Tongue (tissue), 2 donors: ENCODE results near the gene AFF3. TPM values are rescaled to one million over a fixed set of nuclear protein-coding genes. Genes with fewer than 3 reads are reported as not detected.
A peak's percentile ranks its signal among the peaks of the same experiment; 100 is the strongest.

Experiments
- DNase-seq: peaks from one replicate; pipeline ENCODE4 v3.0.0-alpha.2; 2015
- total RNA-seq: library from RNA; depleted of rRNA; stranded (reverse); fragments of >200 nt; gene quantifications from one replicate; pipeline ENCODE4 v1.2.3, GENCODE V29; 2014

The AFF3 gene
- total RNA-seq, 1 donor from 2014 or later = 18.0 TPM

DNA sequence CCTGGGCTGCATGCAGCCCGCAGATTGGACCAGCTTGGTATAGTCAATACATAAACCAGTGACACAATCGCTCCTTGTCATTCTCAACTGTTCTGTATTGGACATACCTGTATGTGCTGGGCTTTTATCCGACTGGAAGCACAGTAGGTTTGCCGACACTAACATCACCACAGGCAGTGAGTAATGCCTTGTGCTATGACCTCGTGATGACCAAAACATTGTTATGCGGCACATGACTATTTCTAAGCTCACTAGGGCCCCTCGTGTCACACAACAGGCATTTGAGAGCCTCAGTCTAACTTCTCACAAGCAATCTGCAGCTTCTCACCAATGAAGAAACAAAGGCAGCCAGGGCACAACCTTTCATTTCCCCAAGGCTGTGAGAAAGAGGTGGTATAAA is 320.8 kb downstream of the AFF3 start:
- no peak for DNase-seq

DNA sequence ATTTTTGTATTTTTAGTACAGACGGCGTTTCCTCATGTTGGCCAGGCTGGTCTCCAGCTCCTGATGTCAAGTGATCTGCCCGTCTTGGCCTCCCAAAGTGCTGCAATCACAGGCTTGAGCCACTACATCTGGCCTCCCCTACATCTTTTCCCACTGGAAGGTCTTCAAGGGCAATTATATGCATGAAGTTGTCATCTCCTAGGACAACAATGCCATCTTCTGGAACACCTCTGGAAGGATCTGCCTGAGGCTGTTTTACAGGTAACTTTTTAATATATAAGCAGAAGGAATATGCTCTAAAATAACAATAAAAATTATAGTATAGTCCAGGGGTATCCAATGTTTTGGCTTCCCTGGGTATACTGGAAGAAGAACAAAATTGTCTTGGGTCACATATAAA is 321.4 kb downstream of the AFF3 start:
- no peak for DNase-seq

DNA sequence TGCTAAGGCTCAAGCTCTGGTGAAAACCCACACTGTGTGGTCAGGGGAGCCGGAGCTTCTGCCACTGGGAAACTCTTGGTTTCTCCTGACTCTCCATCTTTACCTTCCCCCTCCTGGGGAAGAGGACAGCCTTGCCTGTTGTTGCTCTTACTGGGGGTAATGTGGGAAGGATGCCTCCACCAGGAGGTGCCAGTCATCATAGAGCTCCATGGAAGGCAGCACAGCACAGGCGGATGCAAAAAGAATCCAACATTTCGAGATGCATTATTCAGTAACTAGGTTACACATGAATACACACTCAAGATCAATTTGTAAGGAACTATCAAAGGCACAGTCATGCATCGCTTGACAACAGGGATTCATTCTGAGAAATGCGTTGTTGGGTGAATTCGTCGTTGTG is 322.6 kb downstream of the AFF3 start:
- no peak for DNase-seq

DNA sequence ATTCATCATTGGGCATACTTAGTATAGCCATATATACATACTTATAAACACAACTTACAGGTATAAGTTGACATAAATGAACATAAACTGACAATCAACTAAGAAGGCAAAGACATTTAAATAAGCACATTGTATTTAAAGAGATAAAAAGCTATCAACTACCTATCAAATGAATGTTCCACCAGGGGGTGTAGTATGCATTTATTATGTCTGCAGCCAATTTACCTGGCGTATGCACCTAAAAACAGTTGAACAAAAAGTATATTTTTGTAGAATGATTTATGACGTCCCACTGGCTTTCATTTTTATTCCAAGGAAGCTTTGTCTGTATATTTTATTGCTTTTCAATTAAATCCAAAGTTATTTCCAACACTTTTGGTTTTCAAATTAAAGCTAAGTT is 323.5 kb downstream of the AFF3 start:
- DNase-seq = peak; percentile 23

DNA sequence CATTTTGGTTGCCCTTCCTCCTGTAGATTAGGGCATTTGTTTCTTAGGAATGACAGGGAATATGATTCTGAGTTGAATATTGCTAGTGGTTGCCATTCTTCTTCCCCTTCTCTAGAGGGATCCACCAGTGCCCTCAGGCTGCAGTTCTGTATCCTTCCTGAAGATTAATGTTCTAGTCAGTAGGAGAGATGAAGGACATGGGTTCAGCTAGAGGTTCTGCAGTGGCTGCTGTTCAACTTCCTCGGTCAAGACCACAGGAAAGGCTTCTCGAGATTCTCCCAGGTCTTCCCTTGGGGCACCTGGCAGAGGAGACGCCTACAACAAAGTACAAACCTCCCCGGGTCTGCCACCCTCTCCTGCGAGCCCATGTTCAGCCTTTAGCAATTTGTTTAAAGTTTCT is 325.5 kb downstream of the AFF3 start:
- DNase-seq = no peak

DNA sequence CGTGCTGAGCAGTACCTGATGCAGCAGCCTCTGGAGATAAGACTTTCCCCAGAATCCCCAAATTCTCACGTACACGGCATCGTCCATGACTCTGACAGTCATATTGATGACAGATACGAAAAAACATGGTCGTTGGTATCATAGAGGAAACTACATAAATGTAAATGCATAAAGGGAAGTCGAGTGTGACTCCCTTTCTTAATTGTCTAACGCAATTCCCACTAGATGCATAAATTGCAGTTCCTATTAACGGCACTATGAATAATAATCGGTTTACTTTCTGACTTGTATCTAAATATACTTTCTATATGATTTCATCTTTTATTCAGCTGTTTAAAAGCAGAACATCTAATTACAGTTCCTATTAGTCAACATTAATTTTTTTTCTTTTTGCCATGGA is 330.0 kb downstream of the AFF3 start:
- DNase-seq = no peak

DNA sequence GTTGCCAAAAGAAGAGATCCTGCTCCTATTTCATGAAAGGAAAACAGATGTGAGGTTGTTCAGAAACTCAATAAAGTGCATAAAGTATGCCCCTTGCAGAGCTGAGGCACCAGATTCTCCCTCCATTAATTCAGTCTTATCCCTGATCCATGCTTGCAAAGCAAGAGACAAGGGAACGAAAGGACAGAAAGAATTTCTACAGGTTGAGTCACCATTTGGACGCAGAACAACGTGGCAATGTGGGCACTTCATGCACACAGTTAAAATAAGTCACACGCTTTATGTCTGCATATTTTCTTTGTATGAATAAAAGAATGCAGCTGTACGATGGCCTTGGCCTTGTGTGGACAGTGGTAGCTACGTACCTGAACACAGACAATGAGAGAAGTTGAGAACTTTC is 330.8 kb downstream of the AFF3 start:
- no peak for DNase-seq

DNA sequence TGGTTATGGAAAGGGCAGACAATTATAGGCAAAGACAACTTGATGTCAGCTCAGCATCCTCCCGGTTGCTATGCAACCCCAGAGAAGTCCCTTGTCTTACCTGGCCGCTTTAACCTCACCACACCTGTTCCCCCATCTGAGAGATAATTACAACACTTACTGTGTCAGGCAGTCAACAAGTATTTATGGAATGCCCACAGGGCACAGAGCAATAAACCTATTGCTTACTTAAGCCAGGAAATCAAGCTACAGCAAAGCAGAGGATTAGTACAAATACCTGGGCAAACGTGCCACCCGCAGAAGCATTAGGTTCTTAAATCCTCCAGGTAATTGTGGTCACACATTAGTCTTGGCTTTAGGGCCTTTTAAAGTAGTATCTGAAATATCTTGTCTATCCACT is 332.2 kb downstream of the AFF3 start:
- DNase-seq = no peak

DNA sequence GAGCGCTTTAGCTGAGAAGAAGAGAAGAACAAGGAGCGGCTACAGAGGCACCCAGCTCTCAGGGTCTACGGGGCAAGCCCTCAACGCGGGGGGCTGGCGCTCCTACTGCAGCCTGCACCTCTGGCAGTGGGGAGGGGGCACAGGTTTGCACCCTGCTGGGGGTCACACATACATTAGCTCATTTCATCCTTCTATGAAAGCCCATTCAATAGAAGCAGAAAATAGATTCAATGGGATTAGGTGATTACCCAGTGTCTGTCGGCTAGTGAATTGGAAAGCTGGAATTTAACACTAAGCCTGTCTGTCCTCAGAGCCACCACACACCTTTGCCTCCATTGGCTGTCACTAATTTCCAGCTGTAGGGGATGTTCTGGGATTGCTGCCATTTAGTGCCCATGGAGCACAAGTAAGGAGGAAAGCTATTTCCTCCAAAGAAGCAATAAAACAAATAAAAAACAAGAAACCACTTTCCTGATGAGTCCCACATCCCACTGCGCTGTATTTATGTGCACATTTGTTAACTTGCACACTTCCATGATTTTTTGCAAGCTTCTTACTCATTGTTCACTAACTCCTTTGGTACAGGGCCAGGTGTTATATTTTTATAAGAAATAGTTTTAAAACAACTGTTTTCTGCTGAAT is 333.0 kb downstream of the AFF3 start:
- DNase-seq = no peak

DNA sequence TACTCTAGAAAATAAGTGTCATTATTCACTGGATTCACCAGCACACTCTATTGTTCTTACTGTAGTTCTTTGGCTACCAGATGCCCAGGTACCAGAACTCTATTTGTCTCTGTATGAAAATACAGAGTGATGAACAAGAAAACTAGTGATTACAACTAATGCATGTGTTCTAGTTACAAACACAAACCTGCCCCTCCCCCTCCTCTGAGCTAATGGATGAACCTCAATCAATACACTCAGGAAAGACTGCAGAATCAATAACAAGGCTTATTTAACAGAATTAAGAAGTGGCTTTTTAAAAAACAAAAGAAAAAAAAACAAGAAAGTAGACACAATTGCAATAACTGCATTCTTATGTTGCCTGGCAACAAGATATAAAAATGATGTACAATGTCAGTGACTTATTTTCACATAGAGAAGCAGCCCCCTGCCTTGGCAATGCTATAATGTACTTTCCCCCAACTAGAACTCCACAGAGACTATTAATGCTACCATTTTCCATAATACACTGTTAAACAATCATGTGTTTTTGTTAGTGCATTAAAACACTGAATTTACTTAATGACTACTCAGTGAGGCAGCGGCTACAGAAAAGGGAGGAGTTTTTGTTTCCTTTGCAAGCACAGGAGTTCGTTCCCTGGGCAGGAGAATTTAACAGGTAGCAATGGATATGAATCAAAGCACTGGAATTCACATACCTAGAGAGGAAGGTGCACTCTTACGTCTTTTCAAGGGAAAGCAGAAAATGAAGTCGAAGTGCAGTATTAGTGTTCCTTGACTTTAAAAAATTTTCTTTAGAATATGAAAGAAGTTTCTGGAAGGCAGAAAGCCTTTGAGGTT is 333.8 kb downstream of the AFF3 start:
- no peak for DNase-seq

DNA sequence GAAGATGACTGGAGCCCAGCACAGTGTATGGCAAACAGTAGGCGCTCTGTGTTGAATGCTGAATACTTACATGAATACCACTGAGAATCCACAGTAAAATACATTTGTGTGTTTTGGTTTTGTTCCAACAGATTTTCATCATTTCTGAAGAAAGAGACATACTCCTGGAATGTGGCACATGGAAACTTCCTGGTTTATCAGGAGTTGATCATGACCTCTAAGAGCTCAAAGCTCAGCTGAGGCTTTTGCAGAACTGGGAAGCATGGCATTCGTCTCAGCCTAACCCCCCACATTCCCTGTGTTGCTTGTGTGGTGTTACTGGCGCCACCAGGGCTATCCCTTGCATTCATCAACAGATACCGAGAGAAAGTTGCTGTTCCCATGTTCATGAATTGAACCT is 335.6 kb downstream of the AFF3 start:
- no peak for DNase-seq

DNA sequence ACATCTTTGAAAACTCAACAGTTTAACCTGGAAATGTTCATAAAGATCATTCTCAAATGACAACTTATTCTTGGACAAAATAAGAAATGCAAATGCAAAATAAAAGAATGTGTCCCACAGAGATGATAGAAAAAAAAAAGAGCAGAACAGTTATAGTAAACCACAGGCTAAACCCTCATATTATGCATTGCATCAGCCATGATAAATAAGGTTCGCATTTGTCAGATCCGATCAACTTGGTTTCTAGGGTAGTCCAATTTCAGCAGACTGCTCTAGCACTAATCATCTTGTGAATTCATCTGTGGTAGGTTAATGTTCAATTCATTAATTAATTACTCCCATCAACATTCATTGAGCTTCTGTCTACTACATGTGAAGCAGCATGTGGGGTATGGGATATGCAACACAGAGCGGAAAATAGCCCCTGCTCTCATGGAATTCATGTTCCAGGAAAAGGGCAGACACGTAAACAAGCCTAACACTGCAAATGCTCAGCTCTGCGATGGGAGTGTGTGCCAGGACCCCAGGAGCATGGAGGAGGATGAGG is 336.4 kb downstream of the AFF3 start:
- no peak for DNase-seq

DNA sequence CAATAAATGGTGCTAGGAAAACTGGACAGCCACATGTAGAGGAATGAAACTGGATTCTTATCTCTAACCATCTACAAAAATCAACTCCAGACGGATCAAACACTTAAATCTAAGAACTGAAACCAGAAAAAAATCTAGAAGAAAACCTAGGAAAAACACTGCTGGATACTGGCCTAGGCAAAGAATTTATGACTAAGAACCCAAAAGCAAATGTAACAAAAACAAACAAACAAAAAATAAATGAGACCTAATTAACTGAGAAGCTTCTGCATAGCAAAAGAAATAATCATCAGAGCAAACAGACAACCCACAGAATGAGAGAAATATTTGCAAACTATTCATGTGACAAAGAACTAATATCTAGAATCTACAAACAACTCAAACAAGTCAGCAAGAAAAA is 338.5 kb downstream of the AFF3 start:
- DNase-seq = no peak

DNA sequence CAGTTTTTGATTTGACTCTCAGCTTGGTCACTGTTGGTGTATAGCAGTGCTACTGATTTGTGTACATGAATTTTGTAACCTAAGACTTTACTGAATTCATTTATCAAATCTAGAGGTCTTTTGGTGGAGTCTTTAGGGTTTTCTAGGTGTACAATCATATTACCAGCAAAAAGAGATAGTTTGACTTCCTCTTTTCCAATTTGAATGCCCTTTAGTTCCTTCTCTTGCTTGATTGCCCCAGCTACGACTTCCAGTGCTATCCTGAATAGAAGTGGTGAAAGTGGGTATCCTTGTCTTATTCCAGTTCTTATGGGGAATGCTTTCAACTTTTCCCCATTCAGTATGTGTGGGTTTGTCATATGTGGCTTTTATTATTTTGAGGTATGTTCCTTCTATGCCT is 339.7 kb downstream of the AFF3 start:
- no peak for DNase-seq

DNA sequence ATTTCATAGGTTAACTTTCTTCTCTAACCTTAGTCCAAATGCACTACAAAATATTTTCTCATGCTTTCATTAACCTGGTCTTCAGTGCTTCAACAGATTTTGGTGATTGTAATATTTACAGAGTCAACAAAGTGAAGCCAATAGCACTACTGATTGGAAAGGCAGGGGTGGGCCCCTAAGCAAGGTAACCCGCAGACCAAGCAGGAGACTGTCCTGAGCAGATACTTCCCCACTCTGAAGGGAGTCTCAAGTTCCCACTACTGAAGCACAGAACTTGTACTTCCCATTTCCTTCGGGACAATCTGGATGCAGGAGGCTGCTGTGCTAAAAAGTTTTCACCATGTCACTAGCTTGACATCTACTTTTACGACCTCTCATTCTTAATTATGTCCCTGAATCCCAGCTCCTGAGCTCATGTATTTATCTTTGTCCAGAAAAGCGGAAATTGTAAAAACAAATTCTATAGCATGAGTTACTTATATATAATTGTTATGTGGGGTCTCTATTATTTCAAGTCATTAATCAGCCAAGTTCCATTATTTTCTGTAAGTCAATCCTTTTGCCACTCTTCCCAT is 341.0 kb downstream of the AFF3 start:
- no peak for DNase-seq

DNA sequence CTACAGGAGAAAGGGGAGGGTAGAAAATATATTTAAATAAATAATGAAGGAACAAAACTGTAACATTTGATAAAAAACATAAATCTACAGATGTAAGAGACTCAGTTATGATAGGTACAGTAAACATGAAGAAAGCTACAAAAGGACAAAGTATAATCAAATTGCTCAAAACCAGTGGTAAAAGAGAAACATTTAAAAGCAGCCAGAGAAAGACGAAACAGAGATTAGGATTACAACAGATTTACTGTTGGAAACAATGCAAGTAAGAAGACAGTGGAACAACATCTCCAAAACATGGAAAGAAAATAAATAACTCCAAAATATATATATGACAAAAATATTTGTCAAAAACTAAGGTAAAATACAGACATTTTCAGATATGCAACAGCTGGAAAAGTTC is 344.9 kb downstream of the AFF3 start:
- no peak for DNase-seq

DNA sequence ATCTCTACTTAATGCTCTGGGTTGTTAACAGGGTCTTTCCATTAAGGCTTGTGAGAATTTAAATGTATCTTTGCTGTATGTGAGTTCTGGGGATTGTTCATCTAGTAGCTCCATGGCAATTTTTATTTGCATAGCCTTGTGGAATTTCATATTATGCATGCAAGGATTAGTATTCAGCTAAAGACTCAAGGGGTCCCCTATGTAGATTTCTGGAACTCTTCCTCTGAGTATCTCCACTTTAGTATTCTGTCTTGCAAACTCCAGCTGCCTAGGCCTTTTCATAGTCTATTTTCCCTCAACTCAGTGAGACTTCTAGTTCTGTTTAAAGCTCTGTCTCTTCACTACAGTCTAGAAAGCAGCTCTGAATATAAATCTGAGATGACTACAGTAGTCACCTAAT is 348.0 kb downstream of the AFF3 start:
- no peak for DNase-seq

DNA sequence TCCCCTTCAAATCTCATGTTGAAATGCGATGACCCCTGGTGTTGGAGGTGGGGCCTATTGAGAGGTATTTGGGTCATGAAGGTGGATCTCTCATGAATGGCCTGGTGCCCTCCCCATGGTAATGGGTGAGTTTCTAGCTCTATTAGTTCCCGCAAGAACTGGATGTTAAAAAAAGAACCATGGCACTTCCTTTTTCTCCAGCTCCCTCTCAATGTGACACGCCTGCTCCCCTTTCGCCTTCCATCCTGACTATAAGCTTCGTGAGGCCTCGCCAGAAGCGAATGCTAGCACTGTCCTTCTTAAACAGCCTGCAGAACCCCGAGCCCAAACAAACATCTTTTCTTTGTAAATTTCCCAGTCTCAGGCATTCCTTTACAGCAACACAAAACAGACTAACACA is 349.4 kb downstream of the AFF3 start:
- DNase-seq = no peak

DNA sequence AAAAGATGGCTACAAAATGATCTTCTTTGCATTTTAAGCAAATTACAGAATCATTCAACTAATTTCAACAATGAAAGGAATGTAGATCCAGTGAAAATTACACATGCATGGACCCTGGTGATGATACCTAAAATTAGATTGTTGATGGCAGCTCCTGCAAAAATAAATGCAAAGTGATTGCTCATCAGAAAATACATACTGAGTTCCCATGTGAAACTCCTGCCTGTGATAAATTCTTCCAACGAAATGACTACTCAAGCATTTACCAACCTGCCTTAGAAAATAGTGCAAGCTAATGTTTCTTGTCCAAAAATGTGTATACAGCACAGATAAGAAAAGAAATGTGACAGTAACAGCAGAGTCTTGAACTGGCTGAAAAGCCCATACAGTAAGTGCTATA is 352.5 kb downstream of the AFF3 start:
- DNase-seq = no peak

DNA sequence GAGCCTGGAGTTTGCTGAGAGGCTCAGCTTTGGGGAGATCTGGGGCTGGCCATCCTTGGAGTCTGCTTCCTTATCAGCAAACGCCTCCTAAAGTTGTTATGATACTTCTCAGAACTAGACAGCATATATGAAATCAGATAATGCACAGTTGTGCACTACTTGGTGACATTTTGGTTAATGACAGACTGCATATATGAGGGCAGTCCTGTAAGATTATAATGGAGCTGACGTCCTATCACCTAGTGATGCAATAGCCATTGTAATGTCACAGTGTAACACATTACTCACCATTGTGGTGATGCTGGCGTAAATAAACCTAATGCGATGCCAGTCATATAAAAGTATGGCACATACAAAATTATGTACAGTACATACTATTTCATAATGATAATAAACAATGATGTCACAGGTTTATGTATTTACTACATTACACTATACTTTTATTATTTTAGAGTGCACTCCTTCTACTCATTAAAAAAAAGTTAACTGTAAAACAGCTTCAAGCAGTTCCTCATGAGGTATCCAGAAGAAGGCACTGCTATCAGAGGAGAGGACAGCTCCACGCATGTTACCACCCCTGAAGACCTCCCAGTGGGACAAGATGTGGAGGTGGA is 354.5 kb downstream of the AFF3 start:
- DNase-seq = no peak

DNA sequence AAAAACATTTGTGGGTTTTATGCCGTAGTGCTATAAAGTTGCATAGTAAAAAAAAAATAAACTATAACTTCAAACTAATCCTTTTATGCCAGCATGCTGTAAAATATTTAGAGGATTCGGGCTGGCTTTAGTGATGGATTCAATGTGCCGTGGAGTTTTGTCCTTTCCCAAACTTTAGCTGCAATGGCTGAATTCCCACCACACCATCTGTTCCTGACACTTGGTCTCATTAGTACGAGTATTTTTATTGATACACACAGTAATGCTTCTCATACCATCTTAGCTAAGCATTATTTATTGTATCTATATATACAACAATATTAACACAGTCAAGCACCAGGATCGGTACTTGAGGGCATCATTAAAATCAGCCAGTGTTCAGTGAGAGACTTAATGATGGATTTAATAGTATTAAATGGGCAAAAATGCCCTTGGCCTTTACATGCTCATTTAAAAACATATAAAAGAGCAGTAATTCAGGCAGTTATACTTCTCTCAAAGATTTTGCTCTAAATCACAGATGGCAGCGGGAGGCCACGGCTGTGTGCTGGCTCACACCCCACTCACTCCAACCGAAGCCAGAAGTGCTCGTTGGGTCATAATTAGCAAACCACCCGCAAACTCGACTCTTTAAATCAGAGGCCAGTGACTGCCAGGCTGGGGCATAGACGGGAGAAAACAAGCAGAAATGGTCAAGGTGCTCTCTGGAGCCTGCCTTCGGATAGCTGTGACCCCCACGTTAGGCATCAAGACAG is 355.6 kb downstream of the AFF3 start:
- no peak for DNase-seq

DNA sequence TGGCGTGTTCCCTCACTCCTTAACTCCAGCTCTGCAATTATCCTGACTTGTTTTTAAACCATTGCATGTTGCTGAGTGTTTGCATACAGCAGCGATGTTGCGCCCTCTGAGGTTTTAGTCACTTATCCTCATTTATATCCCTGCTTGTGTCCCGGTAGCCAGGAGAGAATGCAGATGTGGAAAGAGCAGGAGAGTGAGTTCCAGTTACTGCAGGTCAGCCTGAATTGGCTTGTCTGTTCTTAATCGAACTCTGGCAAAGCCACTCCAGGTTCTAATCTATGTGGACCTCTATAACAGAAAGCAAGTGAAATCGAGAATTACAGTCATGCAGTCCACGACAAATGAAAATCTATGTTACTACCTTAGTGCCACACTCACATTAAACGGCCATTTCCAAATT is 357.4 kb downstream of the AFF3 start:
- DNase-seq = no peak
